ENCODE measurements around the gene EPS8L2. TPM values are rescaled to one million over a fixed set of nuclear protein-coding genes. Genes with fewer than 3 reads are reported as not detected.

The EPS8L2 gene
- polyA plus RNA-seq, 1 experiment: 11.0 TPM

DNA sequence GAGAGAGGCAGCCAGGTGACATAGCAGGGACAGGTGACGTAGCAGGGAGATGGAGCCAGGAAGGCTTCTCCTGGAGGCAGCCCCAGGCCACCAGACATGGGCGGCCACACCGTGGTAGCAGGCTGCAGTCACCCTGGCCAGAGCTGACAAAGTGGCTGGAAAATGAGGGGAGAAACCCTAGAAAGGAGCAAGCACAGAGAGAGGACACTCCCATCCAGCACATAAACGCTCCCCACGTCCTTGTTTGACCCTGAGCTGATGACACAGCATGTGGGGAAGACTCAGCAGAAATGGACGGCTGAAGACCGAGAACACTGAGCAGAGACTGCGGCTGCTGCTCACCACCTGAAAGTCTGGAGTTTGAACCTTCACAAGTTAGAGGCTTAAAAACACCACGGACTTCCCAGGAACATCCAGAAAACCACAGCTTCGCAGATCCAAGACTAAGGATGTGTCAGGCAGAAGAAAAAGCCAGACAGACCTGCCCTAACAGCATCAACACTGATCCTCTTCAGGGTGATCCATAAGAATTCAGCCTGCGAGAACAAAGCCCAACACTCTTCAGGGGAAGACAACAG is 40.2 kb upstream of the EPS8L2 start:
- POLR2A ChIA-PET: no interaction called here

DNA sequence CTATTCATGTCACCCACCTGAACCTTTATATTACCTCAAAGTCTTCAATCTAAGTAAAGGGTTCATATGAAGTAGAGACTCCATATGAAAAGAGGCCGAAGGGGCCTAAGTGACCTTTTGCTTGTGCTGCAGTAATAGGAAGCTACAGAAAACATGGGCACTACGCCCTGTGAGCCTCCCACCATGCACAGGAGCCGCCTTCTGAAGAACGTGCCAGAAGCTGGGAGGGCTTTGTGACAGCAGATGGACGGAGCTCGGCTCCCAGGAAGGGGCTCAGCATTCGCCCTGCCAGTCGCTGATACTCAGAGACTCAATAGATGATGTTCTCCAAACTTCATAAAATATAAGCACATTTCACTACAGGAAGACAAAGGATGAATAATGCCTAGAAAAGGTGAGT is 32.2 kb upstream of the EPS8L2 start:
- POLR2A ChIA-PET: interaction anchor here (1.0 kb wide), 1 partner anchor 51 kb away, joined by 4 read pairs; no protein-coding TSS in a partner anchor
- H3K27ac ChIP-seq (ENCODE audit: low read depth, low read length): no peak overlapping the region
- H3K9me3 ChIP-seq (ENCODE audit: control insufficient read depth, insufficient read depth, low read length): no peaks in the 10 kb centered on the region; the same call in 1 of the 2 replicates
- TF ChIP-seq, protein P1, sequence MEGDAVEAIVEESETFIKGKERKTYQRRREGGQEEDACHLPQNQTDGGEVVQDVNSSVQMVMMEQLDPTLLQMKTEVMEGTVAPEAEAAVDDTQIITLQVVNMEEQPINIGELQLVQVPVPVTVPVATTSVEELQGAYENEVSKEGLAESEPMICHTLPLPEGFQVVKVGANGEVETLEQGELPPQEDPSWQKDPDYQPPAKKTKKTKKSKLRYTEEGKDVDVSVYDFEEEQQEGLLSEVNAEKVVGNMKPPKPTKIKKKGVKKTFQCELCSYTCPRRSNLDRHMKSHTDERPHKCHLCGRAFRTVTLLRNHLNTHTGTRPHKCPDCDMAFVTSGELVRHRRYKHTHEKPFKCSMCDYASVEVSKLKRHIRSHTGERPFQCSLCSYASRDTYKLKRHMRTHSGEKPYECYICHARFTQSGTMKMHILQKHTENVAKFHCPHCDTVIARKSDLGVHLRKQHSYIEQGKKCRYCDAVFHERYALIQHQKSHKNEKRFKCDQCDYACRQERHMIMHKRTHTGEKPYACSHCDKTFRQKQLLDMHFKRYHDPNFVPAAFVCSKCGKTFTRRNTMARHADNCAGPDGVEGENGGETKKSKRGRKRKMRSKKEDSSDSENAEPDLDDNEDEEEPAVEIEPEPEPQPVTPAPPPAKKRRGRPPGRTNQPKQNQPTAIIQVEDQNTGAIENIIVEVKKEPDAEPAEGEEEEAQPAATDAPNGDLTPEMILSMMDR (IDR thresholded peaks at IDR 0.05; ENCODE audit: low read depth, low read length): no peak
- CTCF ChIA-PET: interaction anchor here (0.7 to 1.3 kb wide), 3 partner anchors 10 to 53 kb away, joined by 3 to 6 read pairs (median 3); no protein-coding TSS in a partner anchor
- no peak for DNase-seq (ENCODE audit: low read depth, low spot score)
- no peaks in the 10 kb centered on the region for H3K27me3 ChIP-seq (ENCODE audit: control insufficient read depth, insufficient read depth, low read length)
- H3K4me3 ChIP-seq (ENCODE audit: low read depth, low read length): no peak overlapping the region

More for the DNA sequence above, 40.2 kb upstream of the EPS8L2 start:
- Histone ChIP-seq H3K4me3 (ENCODE audit: low read depth, low read length) (no peak overlapping the region), H3K27me3 (ENCODE audit: control insufficient read depth, insufficient read depth, low read length) (no peaks in the 10 kb centered on the region), H3K9me3 (ENCODE audit: control insufficient read depth, insufficient read depth, low read length) (no peaks in the 10 kb centered on the region), H3K27ac (ENCODE audit: low read depth, low read length) (no peak overlapping the region)
- TF ChIP-seq, protein P1 (IDR thresholded peaks at IDR 0.05; ENCODE audit: low read depth, low read length): no peak
- DNase-seq (ENCODE audit: low read depth, low spot score): no peak
- CTCF ChIA-PET: no interaction called here

DNA sequence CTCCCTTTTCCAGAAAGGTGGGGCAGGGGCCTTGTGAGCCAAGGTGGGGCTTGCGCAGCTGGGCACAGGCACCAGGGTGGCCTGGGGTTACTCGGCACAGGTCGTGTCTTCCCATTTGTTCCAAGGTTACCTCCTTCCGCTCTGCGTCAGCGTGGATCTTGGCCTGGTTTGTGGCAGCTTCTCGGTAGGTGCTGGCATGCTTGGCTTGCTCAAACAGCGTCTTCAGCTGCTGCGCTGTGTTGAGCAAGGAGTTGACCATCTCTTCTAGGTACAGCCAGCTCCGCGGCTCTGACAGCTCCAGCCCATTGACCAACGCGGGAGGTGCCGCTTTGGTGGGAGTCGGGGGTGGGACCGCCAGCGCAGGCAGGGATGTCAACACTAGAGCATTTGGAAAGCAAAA is 31.6 kb upstream of the EPS8L2 start:
- POLR2A ChIA-PET: interaction anchor here (1.0 kb wide), 1 partner anchor 50 kb away, joined by 4 read pairs; no protein-coding TSS in a partner anchor
- CTCF ChIA-PET: interaction anchor here (0.7 to 1.3 kb wide), 3 partner anchors 11 to 53 kb away, joined by 3 to 6 read pairs (median 3); no protein-coding TSS in a partner anchor
- Histone ChIP-seq H3K27me3 (ENCODE audit: control insufficient read depth, insufficient read depth, low read length) (no peaks in the 10 kb centered on the region), H3K9me3 (ENCODE audit: control insufficient read depth, insufficient read depth, low read length) (no peaks in the 10 kb centered on the region; the same call in 1 of the 2 replicates), H3K4me3 (ENCODE audit: low read depth, low read length) (no peak overlapping the region), H3K27ac (ENCODE audit: low read depth, low read length) (no peak overlapping the region)
- TF ChIP-seq, protein P1 (IDR thresholded peaks at IDR 0.05; ENCODE audit: low read depth, low read length): no peak
- no peak for DNase-seq (ENCODE audit: low read depth, low spot score)

DNA sequence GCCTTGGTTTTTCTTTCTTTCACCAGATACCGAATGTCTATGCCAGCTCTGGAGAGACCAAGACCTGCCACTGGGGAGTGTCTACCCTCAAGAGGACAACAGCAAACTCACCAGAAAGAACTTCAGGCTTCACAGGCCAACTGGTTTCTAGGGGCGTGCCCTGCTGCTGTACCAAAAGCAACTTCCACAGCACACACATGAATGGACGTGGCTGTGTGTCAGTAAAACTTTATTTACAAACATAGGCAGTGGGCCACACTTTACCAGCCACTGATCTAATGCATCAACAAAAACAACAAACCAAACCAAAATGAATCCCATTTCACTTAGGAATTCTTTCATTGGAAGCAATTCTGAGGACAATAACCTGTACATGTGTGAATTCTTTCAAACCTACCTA is 27.7 kb upstream of the EPS8L2 start:
- TF ChIP-seq, protein P1 (IDR thresholded peaks at IDR 0.05; ENCODE audit: low read depth, low read length): no peak
- H3K9me3 ChIP-seq (ENCODE audit: control insufficient read depth, insufficient read depth, low read length): no peaks in the 10 kb centered on the region; the same call in 1 of the 2 replicates
- CTCF ChIA-PET: no interaction called here
- POLR2A ChIA-PET: no interaction called here
- H3K27me3 ChIP-seq (ENCODE audit: control insufficient read depth, insufficient read depth, low read length): no peaks in the 10 kb centered on the region
- H3K27ac ChIP-seq (ENCODE audit: low read depth, low read length): no peak overlapping the region
- no peak for DNase-seq (ENCODE audit: low read depth, low spot score)
- no peak overlapping the region for H3K4me3 ChIP-seq (ENCODE audit: low read depth, low read length)
